Spleen (tissue), 11 donors: ENCODE results near the gene OR4M1. TPM values are rescaled to one million over a fixed set of nuclear protein-coding genes. Genes with fewer than 3 reads are reported as not detected.
"Not testable (repeated sequence)": the region's sequence is repeated elsewhere in the genome, so short reads cannot be mapped to it uniquely, and the experiment has no call there.

Experiments
- DNase-seq: peaks from one replicate; pipeline ENCODE4 v3.0.0-alpha.2; 2020
- H3K27ac ChIP-seq, 8 donors: fragments of 200-600 bp; sonication (generic) in 7 of 8; 1 replicate in 4 of 8; 2 replicates in 4 of 8; pipeline versions ENCODE4 v1.5.0 to v1.8.0; 2016 to 2021; ENCODE audit warnings: inconsistent platforms in 4 of 8, mild to moderate bottlenecking in 4 of 8, moderate library complexity in 1 of 8
- H3K27me3 ChIP-seq, 7 donors: fragments of 200-600 bp; sonication (generic) in 6 of 7; replicated peaks in 1 of 7; 1 replicate in 4 of 7; 2 replicates in 3 of 7; pipeline versions ENCODE4 v1.5.0 to v1.8.0; 2016 to 2021; ENCODE audit warnings: inconsistent platforms in 3 of 7, mild to moderate bottlenecking in 1 of 7
- H3K36me3 ChIP-seq, 6 donors: fragments of 200-600 bp; sonication (generic) in 5 of 6; 1 replicate in 4 of 6; 2 replicates in 2 of 6; pipeline versions ENCODE4 v1.5.0 to v1.8.0; 2016 to 2021; ENCODE audit warnings: inconsistent platforms in 2 of 6
- H3K4me1 ChIP-seq, 6 donors: fragments of 200-600 bp; sonication (generic) in 5 of 6; 1 replicate in 3 of 6; 2 replicates in 3 of 6; pipeline versions ENCODE4 v1.5.0 to v1.8.0; 2016 to 2021; ENCODE audit warnings: inconsistent platforms in 3 of 6
- H3K4me3 ChIP-seq, 8 donors: fragments of 200-600 bp; sonication (generic) in 7 of 8; 1 replicate in 4 of 8; 2 replicates in 4 of 8; pipeline versions ENCODE4 v1.5.0 to v1.8.0; 2016 to 2021; ENCODE audit warnings: inconsistent platforms in 4 of 8, mild to moderate bottlenecking in 4 of 8, moderate library complexity in 2 of 8
- H3K9me3 ChIP-seq, 8 donors: fragments of 200-600 bp; sonication (generic) in 7 of 8; 1 replicate in 4 of 8; 2 replicates in 4 of 8; pipeline versions ENCODE4 v1.5.0 to v1.8.0; 2016 to 2021; ENCODE audit warnings: inconsistent platforms in 4 of 8
- POLR2A ChIP-seq, 3 donors: fragments of 450-650 bp; IDR thresholded peaks; one replicate each; pipeline ENCODE4 v1.5.1; 2017; ENCODE audit warnings: antibody characterized with exemption in 3 of 3, mild to moderate bottlenecking in 1 of 3
- POLR2AphosphoS5 ChIP-seq, 3 donors: sonication (generic); formaldehyde crosslinking; IDR thresholded peaks; one replicate each; pipeline ENCODE4 v1.5.1; 2017; ENCODE audit warnings: antibody characterized with exemption in 3 of 3
- WGBS, 5 donors: extraction: QIAGEN DNeasy Blood & Tissue Kit in 3 of 5; methylation state at CpG; one replicate each; pipeline versions ENCODE4 v1.1.5 to v1.1.7; 2013 to 2018; 5-methylcytosine and 5-hydroxymethylcytosine counted together
- intact Hi-C: fragments of 100-400 bp; cut with DNase I; formaldehyde crosslinking; loops from one replicate; pipeline ENCODE4 v1.15.0; 2023; ENCODE audit warnings: low total_unique reads
- polyA plus RNA-seq, 3 donors: library from polyadenylated mRNA; stranded (reverse); fragments of 200-250 nt; gene quantifications; one replicate each; pipeline ENCODE4 v1.2.1, GENCODE V29; 2013
- total RNA-seq, 7 donors: library from RNA; depleted of rRNA in 3 of 7; stranded (reverse); fragments of >200 nt in 3 of 7; fragmentation: NEBNext Ultra II Directional in 4 of 7; extraction: Animal tissue kit (Norgen Biotek cat#: 25700) in 4 of 7; gene quantifications; one replicate each; pipeline versions ENCODE4 v1.1.0 to v1.2.1, GENCODE V29; 2016 to 2021
- TF ChIP-seq, protein P1 (sequence below), 11 experiments: fragments of 200-600 bp in 7 of 11; fragments of 450-650 bp in 4 of 11; sonication (generic) in 4 of 11; IDR thresholded peaks in 8 of 11; conservative IDR thresholded peaks in 3 of 11; 1 replicate in 7 of 11; 2 replicates in 4 of 11; pipeline versions ENCODE4 v1.4.0 to v1.8.0; 2016 to 2021; ENCODE audit warnings: antibody characterized with exemption in 11 of 11, inconsistent platforms in 4 of 11, mild to moderate bottlenecking in 1 of 11
- donor health status: healthy with polysubstance abuse.
- donor health status: DM: no; HTN: no; CAD: no; lungs with moderate emphysema.
- donor health status: DM: no; HTN: no; CAD: no.
- donor health status: Bipolar disorder and iron deficiency.
- donor health status: healthy.
- donor health status: DM: no; HTN: no; CAD: no.
- donor health status: DM: yes; HTN: yes; CAD: no.

Gene OR4M1
- total and polyA plus RNA-seq, 10 donors = not detected

DNA sequence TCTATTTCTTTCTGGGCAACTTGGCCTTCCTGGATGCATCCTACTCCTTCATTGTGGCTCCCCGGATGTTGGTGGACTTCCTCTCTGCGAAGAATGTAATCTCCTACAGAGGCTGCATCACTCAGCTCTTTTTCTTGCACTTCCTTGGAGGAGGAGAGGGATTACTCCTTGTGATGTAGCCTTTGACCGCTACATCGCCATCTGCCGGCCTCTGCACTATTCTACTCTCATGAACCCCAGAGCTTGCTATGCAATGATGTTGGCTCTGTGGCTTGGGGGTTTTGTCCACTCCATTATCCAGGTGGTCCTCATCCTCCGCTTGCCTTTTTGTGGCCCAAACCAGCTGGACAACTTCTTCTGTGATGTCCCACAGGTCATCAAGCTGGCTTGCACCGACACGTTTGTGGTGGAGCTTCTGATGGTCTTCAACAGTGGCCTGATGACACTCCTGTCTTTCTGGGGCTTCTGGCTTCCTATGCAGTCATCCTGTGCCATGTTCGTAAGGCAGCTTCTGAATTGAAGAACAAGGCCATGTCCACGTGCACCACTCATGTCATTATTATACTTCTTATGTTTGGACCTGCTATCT, 23.3 kb downstream of the OR4M1 start:
- H3K36me3 ChIP-seq, H3K4me3 ChIP-seq, intact Hi-C loops, DNase-seq, H3K27ac ChIP-seq, H3K27me3 ChIP-seq, H3K4me1 ChIP-seq: not testable (repeated sequence)
- WGBS, 5 donors = 71 to 77% (median 72%) methylated on average over 10 of the region's 10 CpGs
- peaks cover 0 to 21% (median 3%) of the 10 kb centered on the region in 8 donors for H3K9me3 ChIP-seq

DNA sequence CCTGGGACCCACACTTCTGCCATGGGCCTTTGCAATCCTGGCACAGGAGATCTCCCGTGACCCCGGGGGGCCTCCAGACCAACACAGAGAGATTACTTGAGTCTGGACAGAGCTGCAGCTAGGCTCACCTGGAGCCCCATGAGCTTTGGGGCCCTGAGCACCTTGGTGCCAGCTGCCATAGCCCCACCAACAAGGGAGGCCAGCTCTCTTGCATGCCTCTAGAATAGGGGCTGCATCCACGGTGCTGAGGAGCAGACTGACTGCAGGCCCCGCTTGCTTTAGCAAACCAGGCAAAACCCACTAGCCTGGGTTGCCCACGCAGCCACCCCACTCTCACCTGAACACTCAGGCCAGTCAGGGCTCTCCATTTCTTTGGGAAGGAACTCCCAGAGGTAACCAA, 26.6 kb downstream of the OR4M1 start:
- peak; percentile 70 for DNase-seq
- Histone ChIP-seq H3K4me1 (no peaks in the 10 kb centered on the region), H3K9me3 (peaks cover 0 to 30% (median 14%) of the 10 kb centered on the region in 8 donors), H3K27me3 (no peaks in the 10 kb centered on the region), H3K4me3 (no peak overlapping the region), H3K27ac (no peak overlapping the region), H3K36me3 (no peaks in the 10 kb centered on the region)
- 75 to 86% (median 82%) methylated on average over 3 to 5 of the region's 5 CpGs for WGBS, 5 donors
- TF ChIP-seq POLR2A (IDR thresholded peaks at IDR 0.05) = no peak
- TF ChIP-seq POLR2AphosphoS5 (IDR thresholded peaks at IDR 0.05) = no peak
- TF ChIP-seq, protein P1, sequence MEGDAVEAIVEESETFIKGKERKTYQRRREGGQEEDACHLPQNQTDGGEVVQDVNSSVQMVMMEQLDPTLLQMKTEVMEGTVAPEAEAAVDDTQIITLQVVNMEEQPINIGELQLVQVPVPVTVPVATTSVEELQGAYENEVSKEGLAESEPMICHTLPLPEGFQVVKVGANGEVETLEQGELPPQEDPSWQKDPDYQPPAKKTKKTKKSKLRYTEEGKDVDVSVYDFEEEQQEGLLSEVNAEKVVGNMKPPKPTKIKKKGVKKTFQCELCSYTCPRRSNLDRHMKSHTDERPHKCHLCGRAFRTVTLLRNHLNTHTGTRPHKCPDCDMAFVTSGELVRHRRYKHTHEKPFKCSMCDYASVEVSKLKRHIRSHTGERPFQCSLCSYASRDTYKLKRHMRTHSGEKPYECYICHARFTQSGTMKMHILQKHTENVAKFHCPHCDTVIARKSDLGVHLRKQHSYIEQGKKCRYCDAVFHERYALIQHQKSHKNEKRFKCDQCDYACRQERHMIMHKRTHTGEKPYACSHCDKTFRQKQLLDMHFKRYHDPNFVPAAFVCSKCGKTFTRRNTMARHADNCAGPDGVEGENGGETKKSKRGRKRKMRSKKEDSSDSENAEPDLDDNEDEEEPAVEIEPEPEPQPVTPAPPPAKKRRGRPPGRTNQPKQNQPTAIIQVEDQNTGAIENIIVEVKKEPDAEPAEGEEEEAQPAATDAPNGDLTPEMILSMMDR (IDR thresholded peaks at IDR 0.05 in 8 of 11, conservative IDR thresholded peaks at IDR 0.05 in 3 of 11) = no peak
- intact Hi-C loops = no loop called here

DNA sequence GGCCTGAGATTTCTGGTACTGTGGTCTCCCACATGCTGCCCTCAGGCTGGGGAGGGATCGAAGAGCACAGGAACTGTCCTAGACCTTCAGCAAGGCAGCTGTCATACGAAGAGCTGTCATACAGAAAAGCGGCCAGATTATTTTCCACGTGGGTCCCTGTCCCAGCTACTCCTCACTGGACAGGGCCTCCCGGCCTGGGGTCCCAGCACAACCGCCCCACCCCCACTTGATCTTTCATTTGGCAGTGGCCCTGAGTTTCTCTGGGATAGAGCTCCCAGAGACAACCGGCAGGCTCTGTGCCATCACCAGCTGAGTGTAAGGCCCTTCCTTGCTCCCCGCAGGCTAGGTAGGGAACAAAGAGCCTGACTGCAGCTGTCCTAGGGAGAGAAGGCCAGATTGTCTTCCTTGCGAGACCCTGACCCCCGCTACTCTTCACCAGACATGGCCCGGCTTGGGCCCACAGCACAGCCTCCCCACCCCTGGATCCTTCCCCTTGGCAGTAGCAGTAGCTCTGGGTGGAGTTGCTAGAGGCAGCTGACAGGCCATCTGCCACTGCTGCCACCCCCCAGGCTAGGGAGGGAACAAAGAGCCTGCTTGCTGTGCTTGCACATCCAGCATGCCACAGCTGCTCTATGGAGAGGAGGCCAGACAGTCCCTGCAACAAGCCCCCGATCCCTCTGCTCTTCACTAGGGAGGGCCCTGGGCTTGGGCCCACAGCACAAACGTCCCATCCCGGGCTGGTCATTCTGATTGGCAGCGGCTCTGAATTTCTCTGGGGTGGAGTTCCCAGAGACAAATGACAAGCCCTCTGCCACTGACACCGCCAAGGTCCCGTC, 27.2 kb downstream of the OR4M1 start:
- WGBS, 5 donors = 78 to 87% (median 82%) methylated on average over 17 of the region's 17 CpGs
- Histone ChIP-seq H3K36me3 (no peaks in the 10 kb centered on the region), H3K9me3 (peaks cover 0 to 30% (median 16%) of the 10 kb centered on the region in 8 donors), H3K4me3 (no peak overlapping the region), H3K27me3 (no peaks in the 10 kb centered on the region), H3K4me1 (no peaks in the 10 kb centered on the region), H3K27ac (no peak overlapping the region)
- TF ChIP-seq POLR2A (IDR thresholded peaks at IDR 0.05) = no peak
- TF ChIP-seq POLR2AphosphoS5 (IDR thresholded peaks at IDR 0.05) = no peak
- TF ChIP-seq, protein P1 (IDR thresholded peaks at IDR 0.05 in 8 of 11, conservative IDR thresholded peaks at IDR 0.05 in 3 of 11) = no peak
- DNase-seq = peak; percentile 76
- intact Hi-C loops = no loop called here

DNA sequence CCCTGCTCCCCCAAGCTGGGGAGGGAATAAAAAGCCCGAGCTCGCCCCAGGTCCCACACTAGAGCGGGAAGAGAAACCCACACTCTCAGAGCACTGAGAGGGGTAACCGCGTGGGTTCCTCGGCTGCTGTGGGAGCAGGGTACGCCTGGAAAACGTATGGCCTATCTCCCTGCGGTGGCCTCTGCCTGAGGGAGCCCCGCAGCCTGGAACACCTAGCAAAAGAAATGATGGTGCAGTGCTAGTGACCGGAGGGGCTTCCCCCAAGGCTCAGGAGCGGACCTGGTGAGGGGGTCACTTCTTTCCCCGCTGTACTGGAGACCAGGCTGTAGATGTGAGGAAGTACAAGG, 27.8 kb downstream of the OR4M1 start:
- no peaks in the 10 kb centered on the region for H3K4me1 ChIP-seq
- DNase-seq = no peak
- TF ChIP-seq POLR2A (IDR thresholded peaks at IDR 0.05) (no peak), POLR2AphosphoS5 (IDR thresholded peaks at IDR 0.05) (no peak)
- TF ChIP-seq, protein P1 (IDR thresholded peaks at IDR 0.05 in 8 of 11, conservative IDR thresholded peaks at IDR 0.05 in 3 of 11) = no peak
- H3K9me3 ChIP-seq = peaks cover 0 to 36% (median 16%) of the 10 kb centered on the region in 8 donors
- H3K36me3 ChIP-seq = no peaks in the 10 kb centered on the region
- 78 to 83% (median 81%) methylated on average over 13 of the region's 13 CpGs for WGBS, 5 donors
- intact Hi-C loops = no loop called here
- no peak overlapping the region for H3K27ac ChIP-seq
- no peaks in the 10 kb centered on the region for H3K27me3 ChIP-seq
- no peak overlapping the region for H3K4me3 ChIP-seq

DNA sequence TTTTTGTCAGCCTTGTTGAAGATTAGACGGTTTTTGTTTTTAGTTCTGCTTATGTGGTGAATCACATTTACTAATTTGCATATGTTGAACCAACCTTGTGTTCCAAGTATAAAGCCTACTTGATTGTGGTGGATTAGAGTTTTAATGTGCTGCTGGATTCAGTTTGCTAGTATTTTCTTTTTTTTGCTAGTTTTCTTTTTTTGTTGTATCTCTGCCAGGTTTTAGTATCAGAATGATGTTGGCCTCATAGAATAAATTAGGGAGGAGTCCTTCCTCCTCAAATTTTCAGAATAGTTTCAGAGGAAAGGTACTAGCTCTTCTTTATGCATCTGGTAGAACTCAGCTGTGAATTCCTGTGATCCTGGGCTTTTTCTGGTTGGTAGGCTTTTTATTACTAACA, 30.2 kb downstream of the OR4M1 start, which contains the start of gene OR4N2:
Gene OR4N2 (plus strand): TSS at position 301 of the 400 bp plus-strand sequence. CDS start 23,679 bp downstream, outside the sequence.
- H3K36me3 ChIP-seq, DNase-seq, H3K4me1 ChIP-seq, H3K4me3 ChIP-seq, H3K27ac ChIP-seq, intact Hi-C loops, H3K27me3 ChIP-seq: not testable (repeated sequence)
- 66 to 86% (median 74%) methylated on average over 1 of the region's 1 CpG for WGBS, 5 donors
- peaks cover 0 to 40% (median 16%) of the 10 kb centered on the region in 8 donors for H3K9me3 ChIP-seq

DNA sequence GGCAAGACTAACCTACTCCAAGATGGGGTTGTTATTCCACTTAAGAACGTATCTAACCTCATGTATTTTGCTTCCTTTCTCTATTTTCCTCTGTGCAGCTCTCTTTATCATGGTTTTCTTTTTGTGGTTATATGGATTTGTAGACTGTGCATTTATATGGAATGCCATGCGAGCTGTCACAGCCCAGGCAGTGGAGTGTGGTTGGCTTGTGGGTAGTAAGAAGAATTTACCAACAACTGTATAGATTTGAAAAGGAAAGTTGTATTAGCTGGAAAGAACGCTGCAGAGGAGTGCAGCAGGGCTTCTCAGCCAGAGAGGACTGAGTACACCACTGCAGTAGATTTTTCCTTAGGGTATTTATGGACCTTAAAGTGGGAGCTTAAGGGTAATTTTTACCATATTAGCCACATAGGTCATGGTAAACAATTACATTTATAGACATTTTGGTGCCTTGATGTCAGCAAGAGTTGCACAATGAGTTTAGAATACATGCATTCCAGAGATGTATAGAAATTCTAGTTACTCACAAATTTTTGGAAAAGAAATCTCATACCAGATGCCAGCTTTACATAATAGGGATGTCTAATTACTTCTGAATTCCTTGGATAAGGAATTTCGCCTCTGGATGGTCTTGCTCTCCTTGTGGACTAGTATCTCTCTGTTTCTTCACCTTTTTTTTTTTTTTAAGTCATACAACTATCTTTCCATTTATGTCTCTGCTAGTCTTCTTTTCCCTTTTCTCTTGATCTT, 40.0 kb downstream of the OR4M1 start:
- H3K27me3 ChIP-seq, intact Hi-C loops, H3K27ac ChIP-seq, H3K4me1 ChIP-seq, H3K4me3 ChIP-seq, H3K36me3 ChIP-seq, DNase-seq: not testable (repeated sequence)
- H3K9me3 ChIP-seq = peaks cover 0 to 61% (median 3%) of the 10 kb centered on the region in 8 donors
- 56 to 63% (median 61%) methylated on average over 4 of the region's 4 CpGs for WGBS, 5 donors

DNA sequence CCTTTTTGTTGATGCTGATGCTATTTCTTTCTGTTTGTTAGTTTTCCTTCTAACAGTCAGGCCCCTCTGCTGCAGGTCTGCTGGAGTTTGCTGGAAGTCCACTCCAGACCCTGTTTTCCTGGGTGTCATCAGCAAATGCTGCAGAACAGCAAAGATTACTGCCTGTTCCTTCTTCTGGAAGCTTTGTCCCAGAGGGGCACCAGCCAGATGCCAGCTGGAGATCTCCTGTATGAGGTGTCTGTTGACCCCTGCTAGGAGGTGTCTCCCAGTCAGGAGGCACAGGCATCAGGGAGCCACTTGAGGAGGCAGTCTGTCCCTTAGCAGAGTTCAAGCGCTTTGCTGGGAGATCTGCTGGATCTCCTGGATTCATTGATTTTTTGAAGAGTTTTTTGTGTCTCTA, 46.6 kb downstream of the OR4M1 start:
- H3K27ac ChIP-seq, H3K4me3 ChIP-seq, H3K27me3 ChIP-seq, H3K4me1 ChIP-seq, H3K36me3 ChIP-seq, intact Hi-C loops: not testable (repeated sequence)
- peaks cover 0 to 55% (median 7%) of the 10 kb centered on the region in 8 donors for H3K9me3 ChIP-seq
- 37 to 86% (median 79%) methylated on average over 1 of the region's 1 CpG for WGBS, 5 donors
- peak; percentile 59 for DNase-seq
